ELF-1 (cell line): ENCODE measurements around the gene CDYL2.

Experiments
- DNase-seq: peaks from one replicate; pipeline ENCODE4 v3.0.0-alpha.2; 2016; ENCODE audit warnings: low read depth, low spot score

Gene CDYL2

DNA sequence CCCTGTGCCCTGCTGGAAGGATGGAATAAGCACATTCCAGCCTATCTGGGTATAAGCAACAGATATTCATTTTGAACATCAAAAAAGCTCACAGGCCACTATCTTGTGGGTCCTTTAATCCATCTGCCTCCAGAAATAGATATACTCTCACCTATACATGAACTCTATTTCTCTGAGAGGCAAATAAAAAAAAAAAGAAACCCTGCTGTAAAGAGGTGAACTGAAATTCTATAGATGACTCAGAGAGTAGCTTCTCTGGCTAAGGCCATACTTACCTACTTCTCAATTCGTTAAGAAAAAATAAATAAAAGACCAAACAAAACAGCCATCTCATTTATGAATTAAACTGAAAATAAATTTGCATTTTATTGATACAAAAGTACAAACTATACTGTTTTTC lies 177.3 kb downstream of the CDYL2 start:
- DNase-seq: no peak

DNA sequence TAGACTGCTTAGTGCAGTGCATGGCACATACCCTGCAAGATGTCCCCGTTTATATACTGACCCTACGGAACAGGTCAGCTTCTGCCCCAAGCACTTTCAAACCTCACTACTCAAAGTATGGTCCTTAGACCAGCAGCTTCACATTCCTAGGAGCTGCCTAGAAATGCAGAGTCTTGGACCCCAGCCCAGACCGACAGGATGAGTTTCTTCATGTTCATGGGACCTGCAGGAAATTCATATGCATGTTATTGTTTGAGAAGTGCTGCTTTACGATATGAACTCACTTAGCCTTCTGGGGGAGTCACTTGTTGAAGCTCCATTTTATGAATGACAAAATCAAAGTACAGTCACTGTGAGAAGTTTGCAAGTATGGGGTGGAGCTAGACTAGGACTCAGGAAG lies 181.0 kb downstream of the CDYL2 start:
- no peak for DNase-seq

DNA sequence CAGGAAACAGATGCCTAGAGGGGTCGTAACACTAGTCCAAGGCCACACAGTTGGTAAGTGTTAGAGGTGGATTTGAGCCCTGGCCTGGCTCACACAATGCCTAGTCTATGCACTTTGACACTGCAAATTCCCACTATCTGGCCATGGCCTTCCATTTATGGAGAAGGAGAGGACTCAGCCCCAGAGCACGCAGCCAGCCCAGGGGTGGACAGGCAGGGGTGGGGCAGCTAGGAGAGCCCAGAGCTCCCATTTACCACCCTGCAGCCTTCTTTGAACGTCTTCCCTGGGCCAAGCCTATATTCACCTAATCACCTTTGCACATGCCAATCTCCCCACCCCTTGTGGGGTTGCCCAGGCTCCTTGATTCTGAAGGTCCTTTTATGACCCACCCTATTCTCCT lies 182.4 kb downstream of the CDYL2 start:
- DNase-seq: no peak

DNA sequence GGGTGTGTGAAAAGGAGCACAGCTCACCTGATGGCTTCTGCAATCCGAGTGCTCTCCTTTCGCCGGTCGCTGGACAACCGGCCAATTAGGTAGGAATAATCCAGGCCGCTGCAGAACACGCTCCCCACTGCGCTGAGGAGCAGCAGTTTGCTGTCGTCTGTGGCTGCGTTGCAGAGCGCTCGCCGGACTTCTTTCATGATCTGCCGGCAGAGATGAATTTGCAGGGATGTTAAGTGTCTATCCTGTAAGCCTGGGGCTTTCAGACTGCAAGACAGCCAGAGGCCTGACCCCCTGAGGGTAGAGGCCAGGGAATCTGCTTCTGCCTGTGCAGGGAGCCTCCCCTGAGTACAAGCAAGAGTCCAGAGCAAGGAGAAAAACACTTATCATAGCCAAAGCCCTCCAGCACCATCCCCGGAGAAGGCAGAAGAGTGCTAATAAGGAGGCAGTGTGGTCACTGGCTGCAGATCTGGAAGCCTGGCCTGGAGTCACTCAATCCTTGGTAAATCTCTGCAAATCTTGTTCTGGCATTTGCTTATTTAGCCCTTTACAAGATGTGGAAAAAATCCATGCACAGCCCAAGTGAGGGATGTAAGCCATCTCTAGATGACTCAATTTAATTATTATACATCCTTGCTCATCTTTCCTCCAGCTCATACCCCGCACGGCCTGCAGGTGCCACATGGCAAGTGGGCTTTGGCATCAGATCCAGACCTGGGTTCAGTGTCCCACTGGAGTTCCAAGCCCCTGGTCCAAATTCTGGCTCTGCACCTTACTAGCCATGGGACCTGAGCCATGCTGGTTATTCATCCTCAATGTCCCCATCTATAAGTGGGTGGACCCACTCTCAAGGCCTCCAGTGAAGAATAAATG lies 183.4 kb downstream of the CDYL2 start:
- no peak for DNase-seq

DNA sequence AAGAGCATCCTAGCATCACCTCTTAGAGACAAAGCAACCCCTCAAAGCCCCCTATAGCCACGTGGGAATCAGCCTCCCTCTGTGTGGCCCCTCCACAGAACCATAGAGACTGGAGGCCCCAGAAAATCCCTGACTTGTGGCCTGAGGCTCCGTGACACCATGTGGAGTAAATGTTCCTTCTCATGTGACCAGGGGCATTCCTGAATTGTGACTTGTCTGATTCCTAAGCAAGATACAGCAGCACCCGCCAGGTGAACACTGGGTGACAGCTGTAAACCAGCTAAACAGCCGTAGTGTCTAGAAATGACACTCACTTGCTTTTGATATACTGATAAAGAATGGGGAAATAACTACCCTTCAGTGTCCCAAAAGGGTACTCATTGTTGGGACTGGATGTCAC lies 184.6 kb downstream of the CDYL2 start:
- DNase-seq: no peak

DNA sequence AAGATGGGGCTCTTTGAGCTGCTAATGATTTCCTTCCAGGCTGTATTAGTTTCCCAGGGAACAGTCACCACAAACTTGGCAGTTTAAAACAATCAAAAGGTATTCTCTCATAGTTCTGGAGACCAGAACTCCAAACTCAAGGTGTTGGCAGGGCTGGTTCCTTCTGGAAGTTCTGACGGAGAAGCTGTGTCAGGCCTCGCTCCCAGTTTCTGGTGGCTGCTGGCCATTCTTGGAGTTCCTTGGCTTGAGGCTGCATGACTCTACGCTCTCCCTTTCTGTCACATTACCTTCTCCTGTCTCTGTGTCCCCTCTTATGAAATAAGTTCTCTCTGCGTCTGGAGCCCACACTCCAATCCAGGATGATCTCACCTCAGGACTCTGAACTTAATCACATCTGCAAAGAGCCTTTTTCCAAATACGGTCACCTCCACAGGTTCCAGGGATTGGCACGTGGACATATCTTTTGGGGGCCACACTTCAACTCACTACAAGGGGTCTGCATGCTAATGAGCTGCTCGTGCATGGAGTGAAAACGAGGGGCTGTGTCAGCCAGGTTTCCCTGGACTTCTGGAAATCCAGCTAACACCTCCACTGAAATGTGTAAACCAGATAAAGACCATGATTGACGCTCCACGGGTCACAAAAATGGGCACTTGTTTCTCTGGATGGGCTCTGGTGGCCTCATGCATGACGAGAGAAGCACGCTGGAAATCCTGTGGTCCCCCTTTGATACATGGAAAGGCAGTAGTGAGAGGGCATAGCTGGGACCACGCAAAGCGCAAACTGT lies 185.3 kb downstream of the CDYL2 start:
- no peak for DNase-seq

DNA sequence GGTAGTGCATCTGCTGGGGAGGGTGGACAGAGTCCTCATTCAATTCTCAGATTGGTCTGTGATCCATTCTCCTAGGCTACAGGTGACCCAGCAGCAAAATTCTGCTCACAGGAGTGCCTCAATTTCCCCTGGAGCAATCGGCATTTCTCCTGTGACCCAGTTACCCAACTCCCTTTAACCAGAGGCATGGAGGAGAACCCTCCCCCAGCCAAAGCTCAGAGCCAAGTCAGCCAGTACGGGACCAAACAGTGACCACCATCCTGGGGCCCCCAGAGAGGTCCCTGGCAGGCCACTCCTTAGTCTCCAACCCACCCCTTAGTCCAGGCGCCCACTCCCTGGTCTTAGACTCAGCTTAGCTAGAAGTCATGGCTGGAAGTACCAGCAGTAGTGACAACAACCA lies 188.0 kb downstream of the CDYL2 start:
- no peak for DNase-seq

DNA sequence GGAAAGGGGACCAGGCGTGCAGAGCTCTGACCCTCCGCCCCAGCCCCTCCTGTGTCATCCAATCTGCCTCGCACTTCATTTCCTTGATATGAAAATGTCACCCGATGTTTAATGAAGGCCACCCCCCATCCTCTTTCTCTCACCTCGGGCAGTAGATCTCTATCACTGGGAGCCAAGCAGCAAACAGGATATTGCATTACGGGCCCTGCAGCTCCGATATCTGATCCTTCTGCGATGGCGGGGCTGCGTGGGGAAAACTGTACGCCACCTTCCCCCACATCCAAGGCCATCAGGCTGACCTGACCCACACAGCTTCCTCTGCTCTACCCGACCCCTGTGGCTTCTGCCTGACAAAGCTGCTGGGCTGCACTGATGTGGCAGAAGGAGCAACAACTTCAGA lies 188.7 kb downstream of the CDYL2 start:
- DNase-seq: no peak

DNA sequence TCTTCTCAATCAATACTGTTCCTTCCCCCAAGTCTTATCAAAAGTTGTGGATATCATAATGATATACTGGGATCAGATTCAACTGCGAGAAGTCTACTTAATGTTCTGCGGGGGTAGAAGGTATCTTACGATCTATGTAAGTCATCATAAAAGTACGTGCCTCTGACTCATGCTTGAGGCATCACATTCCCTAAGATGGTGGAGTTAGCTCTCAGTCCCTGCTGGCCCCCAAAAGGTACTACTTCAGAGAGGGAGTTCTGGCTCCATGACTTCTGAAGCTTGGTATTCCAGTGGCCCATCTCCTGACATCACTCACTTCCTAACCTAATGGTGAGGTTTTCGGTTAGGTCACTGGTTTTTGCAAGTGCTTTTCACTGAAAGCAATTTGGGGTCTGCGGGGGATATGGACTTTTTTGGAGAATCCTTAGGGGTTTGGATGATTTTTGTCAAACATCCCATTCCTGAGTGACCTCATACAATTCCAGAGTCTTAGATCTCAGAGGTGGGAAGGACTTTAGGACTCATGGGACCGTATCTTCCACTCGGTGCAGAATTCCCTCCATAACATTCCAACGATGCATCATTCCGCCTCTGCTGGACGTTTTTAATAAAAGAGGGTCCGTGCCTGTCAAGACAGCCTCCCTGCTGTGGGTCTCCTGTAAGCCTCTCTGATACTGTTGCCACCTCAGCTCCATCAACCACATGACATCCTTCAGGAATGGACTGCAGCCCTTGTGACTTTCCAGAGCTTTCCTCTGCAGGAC lies 189.3 kb downstream of the CDYL2 start:
- no peak for DNase-seq

DNA sequence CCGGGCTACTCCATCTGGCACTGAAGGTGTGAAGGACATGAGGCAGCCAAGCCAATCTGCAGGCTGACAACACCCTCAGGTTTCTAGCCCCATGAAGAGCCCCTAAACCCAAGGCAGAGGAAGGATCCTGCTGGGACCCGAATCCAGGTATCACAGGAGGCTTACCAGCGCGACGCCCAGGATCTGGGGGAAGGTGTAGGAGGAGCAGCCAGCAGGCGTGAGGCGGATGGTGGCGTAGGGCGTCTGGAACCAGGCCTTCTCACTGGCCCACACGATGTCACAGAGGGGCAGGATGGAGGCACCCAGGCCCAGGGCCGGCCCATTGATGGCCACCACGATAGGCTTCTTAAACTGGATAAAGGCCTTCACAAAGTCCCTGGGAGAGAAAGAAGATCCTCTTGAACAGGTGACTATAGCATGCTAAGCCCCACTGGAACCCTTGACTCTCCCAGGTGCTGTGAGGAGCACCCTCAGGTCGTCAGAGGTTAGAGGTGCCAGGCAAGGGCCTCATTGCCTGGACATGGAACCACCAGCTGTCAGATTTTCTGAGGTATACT lies 191.9 kb downstream of the CDYL2 start:
- no peak for DNase-seq

DNA sequence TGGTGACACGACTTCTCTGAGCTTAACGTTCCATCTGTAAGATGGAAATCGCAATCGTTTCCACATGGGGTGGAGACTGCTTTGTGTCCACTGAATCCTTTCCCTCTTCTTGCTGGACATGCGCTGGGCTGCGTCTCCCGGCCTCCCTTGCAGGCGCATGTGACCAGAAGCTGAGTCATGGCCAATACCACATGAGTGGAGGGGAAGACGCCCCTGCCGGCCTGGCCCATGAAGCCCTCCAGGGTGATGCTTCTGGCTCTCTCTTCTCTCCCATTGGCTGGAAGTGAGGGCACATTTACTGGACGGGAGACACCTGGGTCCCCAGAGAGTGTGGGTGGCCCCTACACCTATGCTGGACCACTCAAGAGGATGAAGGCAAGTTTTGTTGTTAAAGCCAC lies 192.5 kb downstream of the CDYL2 start:
- DNase-seq: no peak

DNA sequence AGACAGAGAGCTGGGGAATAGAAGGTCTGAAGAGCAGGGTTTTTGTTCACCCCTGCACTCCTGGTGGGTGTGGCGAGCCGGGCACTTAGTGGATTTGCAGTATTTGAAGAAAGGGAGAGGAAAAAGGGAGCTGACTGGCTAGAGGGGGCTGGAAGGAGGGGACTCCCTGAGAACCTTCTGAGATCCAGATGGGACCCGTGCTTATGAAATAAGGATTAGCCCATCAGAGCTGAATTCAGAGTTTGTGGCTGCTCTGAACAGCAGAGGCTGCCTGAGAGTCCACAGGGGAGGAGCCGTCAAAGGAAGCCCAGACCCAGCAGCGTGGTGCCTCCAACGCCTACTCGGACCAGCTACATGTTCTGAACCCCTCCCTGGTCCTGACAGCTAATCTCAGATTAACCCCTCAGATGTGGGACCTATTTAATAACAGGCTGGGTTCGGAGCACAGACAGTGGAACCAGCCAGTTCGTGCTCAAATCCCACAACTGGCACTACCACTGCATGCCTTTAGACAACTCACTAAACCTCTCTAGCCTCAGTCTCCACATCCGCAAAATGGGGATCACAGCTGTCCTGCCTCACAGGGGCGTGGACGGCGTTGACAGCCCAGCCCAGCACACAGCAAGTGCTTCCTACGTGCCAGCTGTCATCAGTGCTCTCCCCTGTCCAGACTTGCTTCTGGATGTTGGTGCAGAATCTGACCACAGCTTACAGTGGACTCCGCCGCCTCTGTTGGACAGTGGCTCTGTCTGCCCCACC lies 193.0 kb downstream of the CDYL2 start:
- no peak for DNase-seq

DNA sequence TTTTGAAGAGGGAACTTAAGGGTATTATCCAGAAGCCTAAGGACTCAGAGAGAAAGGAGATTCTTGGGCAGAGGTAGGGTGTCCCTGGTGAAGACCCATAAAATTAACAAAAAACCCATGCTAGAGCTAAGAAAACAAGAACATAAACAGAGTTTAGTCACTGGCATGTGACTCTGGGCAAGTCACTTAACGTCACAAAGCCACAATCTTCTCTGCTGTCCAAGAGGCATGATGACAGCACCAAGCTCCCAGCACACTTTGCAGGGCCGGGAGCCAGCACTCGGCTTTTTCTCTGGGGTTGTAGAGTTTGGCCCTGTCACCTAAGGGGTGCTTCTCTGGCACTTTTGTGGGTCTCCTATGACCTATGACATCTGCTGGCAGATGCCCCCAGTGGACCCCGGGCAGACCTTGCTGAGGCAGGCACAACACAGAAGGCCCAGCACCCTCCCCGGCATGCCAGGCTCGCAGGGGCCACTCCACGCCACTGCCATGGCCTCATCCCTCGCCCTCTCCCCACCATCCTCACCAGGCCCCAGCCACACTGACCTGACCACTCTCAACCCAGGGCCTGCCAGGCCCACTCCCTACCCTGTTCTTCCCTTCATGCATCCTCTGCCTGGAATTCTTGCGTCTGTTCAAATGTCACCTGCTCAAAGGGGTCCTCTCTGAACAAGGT lies 193.8 kb downstream of the CDYL2 start:
- DNase-seq: no peak

DNA sequence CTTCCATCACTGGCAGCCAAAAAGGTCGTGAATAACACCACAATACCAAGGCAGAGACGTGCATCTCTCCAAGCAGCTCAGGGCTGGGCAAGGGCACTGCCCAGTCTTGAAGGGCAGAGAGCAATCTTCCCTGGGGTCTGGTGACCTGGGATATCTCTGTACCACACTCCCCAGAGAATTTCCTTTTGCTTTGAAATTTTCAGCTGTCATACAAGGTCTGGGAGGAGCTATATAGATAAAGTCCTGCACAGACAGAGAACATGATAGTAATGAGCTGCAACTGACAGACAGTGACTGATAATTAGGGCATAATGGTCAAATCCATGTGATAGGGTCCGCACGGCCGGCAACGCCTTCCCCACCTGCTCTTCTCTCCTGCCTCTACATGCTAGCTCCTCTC lies 195.5 kb downstream of the CDYL2 start:
- DNase-seq: no peak

DNA sequence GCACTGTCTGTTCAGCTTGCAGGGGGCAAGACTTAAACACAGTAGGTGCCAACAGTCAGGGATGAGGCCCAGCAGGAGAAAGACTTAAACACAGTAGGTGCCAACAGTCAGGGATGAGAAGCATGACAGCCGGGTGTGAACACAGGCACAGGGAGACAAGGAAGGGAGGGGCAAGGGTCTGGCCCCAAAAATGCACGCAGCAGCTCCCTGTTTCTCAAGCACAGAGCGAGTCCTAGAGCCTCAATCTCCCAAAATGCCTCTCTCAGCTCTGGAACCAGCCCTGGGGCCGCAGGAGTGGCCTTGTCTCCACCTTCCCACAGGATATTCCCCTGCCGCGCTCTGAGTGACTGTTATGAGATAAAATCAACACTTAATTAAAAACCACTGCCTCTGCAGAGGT lies 197.2 kb downstream of the CDYL2 start:
- DNase-seq: no peak

DNA sequence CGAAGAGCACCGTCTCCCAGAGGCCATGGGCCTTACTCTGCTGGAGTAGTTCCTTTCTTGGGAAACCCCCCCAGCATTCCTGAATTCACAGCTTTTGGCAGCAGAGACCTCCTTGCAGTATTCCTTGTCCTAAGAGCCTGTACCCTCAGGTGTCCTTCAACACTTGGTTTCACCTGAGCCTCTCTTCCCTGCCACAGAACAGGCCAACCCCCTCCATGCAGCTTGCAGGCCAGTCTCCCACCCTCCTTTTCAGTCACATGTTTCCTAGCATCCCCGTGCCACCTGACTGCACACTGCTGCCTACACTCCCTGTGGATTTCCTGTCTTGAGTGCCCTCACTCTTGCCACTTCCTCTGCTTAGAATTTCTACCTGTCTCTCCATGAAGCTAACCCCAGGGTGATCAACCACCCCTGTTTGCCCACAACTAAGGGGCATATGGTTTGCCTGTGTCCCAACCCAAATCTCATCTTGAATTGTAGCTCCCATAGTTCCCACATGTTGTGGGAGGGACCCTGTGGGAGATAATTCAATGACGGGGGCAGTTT lies 198.1 kb downstream of the CDYL2 start:
- no peak for DNase-seq

DNA sequence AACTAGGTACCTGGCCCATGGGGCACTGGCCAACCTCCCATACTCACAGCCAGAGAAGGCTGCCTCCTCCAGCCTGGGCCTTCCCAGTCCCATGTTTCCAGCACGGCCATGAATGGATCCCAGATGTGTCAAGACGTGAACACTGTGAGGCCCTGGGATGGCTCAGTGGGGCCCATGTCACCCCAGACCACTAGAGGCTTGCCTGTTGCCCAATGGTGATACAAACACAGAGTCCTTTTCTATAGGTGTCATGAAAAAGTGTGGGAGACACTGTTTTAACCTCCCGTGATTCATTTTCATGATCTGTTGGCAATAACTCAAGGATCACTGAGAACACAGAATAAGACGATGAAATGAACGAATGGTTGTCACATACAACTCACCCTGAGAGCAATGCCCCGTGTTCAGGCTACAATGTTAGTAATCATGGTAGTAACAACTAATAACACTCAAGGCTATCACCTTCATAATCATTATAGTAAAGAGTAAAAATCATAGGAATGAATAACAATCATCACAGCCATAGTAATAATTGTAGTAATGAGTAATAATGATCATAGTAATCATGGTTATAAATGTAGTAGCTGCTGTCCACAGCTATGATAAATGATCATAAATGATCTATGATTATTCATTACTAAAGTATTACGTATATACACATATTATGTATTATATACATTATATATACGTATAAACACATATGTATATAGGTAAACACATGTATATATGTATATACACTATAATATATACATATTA lies 199.6 kb downstream of the CDYL2 start:
- DNase-seq: no peak

DNA sequence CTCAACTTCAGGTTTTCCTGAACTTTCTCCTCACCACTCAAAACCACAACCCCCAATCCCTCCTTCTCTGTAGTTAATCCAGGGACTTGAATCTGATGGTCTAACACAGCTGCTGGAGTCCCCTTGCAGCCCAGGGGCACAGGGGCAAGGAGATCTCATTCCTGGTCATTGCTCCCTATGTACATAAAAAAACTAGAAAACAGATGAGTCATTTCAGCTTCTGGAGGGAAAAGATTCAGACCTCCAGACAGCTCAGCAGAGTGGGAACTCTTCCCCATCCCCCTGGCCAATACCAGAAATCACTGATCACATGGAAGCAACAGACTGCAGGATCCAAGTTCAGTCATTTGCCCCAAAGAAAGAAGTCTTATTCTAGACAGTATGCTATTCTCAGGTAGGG lies 201.5 kb downstream of the CDYL2 start:
- DNase-seq: no peak

DNA sequence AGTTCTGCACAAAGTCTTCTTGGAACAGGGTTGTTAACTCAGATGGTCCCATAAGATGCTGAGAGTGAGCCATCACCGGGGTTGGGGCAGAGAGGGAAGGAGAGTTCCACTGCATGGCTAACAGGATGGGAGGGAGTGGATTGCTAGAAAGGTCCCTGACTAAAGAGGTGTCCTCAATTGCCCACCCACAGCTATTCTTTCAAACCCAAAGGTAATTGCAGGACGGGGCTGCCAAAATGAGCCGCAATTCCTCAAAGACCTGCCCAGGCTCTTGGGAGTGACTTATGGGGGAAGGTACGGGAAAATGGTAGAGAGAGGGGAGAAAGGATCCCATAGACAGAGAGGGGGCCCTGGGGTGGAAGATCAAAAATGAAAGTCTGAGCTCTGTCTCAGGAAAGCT lies 203.2 kb downstream of the CDYL2 start:
- DNase-seq: no peak

DNA sequence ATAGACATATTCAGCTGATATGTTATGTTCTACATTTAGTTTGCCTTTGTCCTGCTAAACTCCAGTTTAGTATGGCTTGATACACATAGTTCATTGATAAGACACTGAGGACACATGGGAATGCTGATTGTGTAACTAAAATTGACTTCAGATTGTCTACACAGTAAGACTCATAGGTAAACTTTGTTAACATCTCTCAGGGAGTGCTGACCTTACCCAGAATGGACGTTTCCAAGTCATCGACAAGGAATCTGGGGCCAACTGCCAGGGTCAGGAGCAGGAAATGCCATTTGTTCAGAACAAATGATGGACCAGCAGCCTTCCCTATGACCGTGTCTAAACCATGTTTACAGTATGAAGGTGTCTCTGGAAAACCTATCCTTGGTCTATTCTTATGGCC lies 204.9 kb downstream of the CDYL2 start:
- no peak for DNase-seq
